ENCODE data around the gene THAP3. TPM values are rescaled to one million over a fixed set of nuclear protein-coding genes. Genes with fewer than 3 reads are reported as not detected.

Gene THAP3, protein sequence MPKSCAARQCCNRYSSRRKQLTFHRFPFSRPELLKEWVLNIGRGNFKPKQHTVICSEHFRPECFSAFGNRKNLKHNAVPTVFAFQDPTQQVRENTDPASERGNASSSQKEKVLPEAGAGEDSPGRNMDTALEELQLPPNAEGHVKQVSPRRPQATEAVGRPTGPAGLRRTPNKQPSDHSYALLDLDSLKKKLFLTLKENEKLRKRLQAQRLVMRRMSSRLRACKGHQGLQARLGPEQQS
- 10 to 100 TPM; 15.1 to 25.8 (median 16.3) TPM for polyA plus RNA-seq (ENCODE audit: insufficient read length in 4 of 4)

DNA sequence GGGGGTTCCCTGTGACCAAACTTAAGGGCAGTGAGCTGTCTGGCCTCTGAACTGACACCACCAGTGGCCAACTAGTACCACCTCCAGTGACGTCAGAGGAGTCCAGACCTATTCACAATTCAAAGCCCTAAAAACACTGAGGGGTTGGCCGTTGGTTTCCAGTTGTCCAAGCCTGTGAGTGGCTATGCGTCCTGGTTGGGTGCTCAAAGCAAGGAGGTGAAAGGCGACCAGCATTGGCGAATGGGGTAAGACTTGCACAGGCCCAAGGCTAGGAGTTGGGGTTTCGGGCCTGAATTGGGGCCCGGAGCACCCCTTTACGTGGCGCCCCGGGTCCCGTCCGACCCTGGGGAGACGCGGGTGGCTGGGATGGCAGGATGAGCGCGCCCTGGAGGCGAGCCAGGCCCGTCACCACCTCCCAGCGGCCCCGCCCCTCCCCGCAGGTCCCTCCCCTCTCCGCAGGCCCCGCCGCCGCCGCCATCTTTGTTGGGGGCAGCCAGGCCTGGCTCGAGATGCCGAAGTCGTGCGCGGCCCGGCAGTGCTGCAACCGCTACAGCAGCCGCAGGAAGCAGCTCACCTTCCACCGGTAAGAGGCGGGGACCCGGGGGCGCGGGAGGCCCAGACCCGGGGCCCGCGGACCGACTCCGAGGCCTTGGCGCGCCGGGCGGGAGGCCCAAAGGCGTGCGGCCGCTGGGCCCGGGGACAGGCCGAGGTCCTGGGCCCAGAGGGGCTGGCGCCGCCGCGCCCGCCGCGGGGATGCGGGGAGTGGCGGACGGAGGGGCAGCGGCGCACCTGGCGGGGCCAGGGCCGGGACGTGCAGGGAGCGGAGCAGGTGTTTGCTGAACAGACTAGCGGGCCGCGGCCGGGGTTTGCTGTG is at the start of gene THAP3:
THAP3 (plus strand) TSS at position 159 of the 874 bp plus-strand sequence; CDS start at position 510, 351 bp downstream.
- DNase-seq (ENCODE audit: low read depth in 4 of 4, low spot score in 3 of 4) = no peak

DNA sequence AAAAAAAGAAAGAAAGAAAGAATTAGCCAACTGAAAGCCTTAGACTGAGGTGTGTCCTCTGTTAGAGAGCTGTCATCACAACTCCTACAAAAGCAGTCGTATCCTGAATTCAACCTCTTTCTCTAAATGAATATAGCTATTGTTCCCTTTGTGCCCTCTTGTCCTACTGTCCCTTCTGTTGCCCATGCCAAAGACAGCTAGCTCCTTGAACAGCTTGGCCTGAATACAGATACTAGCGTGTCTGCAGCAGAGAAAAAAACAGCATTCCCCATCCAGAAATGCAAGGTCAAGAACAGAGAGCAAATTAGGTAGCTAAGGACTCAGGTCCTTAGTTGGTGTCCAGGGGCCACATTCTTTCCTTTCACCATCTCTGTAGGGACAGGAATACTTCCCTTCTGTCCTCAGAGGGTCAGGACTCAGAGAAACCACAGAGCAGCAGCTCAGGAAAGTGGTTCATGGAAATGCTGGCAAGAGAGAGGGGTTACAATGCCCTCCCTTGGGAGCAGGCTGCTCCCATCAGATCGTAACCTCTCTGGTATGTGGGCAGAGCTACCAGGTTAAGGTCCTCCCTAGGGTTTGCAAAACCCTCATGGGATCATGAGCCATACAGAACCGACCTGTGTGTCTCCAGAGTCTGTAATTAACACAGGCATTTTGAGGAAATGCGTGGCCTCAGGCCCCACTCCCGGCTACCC is 46.7 kb upstream of the THAP3 start:
- no peak for DNase-seq (ENCODE audit: low read depth in 4 of 4, low spot score in 3 of 4)

DNA sequence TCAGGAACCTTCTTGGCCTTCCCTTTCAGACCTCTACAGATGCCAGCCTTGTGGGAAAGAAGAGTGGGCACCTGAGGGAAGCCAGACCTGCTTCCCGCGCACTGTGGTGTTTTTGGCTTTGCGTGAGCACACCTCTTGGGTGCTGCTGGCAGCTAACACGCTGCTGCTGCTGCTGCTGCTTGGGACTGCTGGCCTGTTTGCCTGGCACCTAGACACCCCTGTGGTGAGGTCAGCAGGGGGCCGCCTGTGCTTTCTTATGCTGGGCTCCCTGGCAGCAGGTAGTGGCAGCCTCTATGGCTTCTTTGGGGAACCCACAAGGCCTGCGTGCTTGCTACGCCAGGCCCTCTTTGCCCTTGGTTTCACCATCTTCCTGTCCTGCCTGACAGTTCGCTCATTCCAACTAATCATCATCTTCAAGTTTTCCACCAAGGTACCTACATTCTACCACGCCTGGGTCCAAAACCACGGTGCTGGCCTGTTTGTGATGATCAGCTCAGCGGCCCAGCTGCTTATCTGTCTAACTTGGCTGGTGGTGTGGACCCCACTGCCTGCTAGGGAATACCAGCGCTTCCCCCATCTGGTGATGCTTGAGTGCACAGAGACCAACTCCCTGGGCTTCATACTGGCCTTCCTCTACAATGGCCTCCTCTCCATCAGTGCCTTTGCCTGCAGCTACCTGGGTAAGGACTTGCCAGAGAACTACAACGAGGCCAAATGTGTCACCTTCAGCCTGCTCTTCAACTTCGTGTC is 45.9 kb upstream of the THAP3 start:
- DNase-seq (ENCODE audit: low read depth in 4 of 4, low spot score in 3 of 4) = no peak

DNA sequence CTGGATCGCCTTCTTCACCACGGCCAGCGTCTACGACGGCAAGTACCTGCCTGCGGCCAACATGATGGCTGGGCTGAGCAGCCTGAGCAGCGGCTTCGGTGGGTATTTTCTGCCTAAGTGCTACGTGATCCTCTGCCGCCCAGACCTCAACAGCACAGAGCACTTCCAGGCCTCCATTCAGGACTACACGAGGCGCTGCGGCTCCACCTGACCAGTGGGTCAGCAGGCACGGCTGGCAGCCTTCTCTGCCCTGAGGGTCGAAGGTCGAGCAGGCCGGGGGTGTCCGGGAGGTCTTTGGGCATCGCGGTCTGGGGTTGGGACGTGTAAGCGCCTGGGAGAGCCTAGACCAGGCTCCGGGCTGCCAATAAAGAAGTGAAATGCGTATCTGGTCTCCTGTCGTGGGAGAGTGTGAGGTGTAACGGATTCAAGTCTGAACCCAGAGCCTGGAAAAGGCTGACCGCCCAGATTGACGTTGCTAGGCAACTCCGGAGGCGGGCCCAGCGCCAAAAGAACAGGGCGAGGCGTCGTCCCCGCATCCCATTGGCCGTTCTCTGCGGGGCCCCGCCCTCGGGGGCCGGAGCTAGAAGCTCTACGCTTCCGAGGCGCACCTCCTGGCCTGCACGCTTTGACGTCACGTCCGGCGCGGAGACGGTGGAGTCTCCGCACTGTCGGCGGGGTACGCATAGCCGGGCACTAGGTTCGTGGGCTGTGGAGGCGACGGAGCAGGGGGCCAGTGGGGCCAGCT is 45.1 kb upstream of the THAP3 start, which contains the start of gene ZBTB48:
ZBTB48 (plus strand) TSS at position 621 of the 745 bp plus-strand sequence. CDS start 616 bp downstream, outside the sequence.
- DNase-seq (ENCODE audit: low read depth in 4 of 4, low spot score in 3 of 4) = peak; percentile 96 to 98 (median 96)

DNA sequence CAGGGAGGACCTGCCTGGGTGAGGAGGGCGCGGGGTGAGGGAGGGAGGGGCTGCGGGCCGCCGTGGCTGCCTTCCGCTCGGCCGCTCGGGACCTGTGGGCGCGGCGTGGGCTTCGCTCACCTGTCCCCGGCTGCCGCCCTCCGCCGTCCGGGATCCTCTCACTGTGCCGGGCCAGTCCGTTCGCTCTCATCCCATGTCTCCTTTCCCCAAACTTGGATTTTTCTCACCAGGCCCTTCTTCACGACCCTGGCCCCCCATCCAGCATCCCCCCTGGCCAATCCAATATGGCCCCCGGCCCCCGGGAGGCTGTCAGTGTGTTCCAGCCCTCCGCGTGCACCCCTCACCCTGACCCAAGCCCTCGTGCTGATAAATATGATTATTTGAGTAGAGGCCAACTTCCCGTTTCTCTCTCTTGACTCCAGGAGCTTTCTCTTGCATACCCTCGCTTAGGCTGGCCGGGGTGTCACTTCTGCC is 44.5 kb upstream of the THAP3 start:
- no peak for DNase-seq (ENCODE audit: low read depth in 4 of 4, low spot score in 3 of 4)

DNA sequence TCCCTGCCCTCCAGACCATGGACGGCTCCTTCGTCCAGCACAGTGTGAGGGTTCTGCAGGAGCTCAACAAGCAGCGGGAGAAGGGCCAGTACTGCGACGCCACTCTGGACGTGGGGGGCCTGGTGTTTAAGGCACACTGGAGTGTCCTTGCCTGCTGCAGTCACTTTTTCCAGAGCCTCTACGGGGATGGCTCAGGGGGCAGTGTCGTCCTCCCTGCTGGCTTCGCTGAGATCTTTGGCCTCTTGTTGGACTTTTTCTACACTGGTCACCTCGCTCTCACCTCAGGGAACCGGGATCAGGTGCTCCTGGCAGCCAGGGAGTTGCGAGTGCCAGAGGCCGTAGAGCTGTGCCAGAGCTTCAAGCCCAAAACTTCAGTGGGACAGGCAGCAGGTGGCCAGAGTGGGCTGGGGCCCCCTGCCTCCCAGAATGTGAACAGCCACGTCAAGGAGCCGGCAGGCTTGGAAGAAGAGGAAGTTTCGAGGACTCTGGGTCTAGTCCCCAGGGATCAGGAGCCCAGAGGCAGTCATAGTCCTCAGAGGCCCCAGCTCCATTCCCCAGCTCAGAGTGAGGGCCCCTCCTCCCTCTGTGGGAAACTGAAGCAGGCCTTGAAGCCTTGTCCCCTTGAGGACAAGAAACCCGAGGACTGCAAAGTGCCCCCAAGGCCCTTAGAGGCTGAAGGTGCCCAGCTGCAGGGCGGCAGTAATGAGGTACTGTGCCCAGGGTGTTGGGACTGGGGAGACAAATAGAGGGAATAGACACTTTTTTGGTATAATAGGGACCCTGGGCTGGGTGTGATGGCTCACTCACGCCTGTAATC is 43.9 kb upstream of the THAP3 start:
- DNase-seq (ENCODE audit: low read depth in 4 of 4, low spot score in 3 of 4) = no peak

DNA sequence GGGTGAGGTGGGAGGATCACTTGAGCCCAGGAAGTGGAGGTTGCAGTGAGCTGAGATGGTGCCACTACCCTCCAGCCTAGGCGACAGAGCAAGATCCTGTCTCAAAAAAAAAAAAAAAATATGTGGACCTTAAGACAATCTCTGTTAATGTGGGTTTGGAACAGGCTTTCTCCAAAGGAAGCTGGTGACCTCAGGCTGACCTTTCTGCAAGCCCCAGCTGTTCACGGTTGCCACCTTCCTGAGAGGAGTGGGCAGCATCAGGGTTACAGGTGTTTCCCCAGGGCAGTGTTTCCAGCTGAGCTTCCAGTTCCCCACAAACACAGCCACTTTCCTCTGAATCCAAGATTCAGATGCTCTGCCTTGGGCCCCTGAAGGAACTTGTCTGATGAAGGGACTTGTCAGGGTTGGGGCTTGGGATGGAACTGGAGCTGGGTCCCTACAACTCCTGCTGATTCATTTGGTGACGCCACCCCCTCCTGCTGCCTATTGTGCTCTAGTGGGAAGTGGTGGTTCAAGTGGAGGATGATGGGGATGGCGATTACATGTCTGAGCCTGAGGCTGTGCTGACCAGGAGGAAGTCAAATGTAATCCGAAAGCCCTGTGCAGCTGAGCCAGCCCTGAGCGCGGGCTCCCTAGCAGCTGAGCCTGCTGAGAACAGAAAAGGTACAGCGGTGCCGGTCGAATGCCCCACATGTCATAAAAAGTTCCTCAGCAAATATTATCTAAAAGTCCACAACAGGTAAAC is 42.9 kb upstream of the THAP3 start:
- DNase-seq (ENCODE audit: low read depth in 4 of 4, low spot score in 3 of 4) = no peak

DNA sequence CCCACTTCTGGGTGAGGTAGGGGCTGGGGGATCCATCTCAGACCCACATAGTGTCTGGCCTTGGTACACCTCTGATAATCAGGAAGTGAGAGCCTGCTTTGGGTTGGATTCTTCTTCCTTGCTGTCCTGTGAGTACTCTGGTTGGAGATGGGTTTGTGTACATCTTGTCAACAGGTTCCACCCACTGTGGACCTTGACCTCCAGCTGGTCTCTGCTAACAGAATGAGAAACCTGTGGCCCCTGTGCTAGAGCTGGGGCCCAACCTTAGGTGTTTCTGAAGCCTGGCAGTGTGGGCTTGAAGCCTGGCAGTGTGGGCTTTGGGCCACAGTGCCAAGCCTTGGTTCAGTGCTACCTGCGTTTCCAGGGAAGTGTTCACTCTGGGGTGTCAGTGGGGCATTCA is 42.3 kb upstream of the THAP3 start:
- no peak for DNase-seq (ENCODE audit: low read depth in 4 of 4, low spot score in 3 of 4)

DNA sequence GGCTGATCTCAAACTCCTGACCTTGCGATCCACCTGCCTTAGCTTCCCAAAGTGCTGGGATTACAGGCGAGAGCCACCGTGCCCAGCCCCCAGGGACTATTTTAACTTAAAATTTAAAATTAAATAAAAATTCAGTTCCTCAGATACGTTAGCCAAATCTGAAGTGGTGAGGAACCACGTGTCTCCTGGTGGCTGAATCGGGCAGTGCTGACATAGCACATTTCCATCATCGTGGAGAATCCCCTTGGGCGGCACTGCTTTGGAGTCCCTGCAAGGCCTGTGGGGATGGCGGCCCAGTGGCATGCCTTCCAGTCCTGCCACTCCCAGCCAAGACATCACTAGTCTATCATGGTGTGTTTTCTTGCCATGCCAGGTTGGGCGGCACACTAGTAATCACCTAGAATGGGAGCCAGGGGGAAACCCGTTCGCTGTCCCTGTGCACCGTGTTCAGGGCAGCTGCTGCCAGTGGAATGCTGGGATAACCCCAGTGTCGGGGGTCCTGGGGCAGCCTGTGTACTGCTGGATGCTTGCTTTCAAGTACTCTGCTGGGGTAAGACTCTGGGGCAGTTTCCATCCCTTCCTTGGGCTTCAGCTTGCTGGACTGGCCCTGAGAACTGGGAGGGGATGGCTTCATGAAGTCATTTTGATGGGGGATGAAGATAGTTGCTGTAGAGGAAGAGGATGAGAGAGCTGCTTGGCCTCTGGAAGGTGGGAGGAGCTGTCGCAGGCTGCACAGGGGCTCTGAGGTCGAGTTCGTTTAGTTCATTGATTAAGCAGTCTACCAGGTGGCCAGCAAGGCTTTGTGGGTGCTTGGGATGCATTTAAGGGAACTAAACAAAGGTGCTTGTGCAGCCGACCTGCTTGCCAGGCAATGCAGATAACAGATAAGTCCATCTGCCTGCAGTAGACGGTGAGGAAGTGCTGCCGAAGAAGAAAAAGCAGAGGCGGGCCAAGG is 40.3 kb upstream of the THAP3 start:
- no peak for DNase-seq (ENCODE audit: low read depth in 4 of 4, low spot score in 3 of 4)

DNA sequence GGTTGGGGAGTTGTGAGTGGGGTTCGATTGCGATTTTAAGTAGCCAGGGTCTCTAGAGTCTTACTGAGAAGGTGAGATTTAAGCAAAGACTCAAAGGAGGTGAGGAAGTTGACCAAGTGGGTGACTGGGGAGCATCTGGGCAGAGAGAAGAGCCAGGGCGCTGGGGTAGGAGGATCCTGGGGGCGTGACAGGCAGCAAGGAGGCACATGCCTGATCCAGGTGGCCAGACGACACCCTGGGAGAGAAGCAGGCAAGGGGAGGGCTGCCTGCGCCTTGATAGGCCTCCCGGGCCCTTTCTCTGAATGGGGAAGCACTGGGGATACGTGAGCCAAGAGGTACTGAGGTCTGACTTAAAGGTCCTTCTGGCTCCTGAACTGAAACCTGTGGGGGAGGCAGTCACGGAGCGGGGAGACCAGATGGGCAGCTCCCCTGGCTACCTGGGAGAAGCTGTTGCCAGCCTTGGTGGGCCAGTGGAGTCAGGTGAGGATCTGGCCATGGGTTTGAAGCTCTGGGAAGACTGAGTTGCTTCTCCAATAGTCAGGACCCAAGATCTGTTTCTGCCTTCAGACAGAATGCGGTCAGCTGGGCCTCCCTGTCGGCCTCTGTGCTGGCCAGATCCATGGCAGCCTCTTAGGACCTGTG is 39.5 kb upstream of the THAP3 start:
- no peak for DNase-seq (ENCODE audit: low read depth in 4 of 4, low spot score in 3 of 4)

DNA sequence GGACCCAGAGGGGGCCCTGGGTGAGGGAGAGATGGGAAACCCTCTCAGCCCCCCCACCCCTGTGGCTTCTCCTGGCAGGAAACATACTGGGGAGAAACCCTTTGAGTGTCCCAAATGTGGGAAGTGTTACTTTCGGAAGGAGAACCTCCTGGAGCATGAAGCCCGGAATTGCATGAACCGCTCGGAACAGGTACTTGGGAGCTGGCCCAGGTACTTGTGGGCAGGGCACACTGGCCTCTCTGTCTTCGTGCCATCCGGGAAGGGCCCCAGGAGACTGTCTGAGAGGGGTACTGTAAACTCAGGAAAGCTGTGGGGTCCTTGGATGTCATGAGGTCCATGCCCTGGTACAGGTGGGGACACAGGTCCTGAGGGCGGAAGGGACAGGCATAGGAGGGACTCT is 38.8 kb upstream of the THAP3 start:
- DNase-seq (ENCODE audit: low read depth in 4 of 4, low spot score in 3 of 4) = no peak

DNA sequence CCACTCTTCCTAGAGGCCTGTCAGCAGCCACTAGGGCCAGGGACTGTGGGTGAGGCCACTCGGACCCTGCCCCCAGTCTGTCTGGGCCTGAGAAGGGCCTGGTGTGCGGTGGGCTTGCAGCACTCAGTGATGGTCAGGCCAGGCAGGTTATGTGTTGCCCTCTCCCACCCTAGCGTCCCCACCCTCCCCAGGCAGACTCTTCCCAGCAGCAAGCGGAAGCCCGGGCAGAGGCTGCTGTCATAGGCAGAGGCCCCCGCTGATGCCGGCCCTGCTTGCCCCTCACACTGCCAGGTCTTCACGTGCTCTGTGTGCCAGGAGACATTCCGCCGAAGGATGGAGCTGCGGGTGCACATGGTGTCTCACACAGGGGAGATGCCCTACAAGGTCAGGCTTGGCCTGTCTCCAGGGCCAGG is 38.3 kb upstream of the THAP3 start:
- no peak for DNase-seq (ENCODE audit: low read depth in 4 of 4, low spot score in 3 of 4)

DNA sequence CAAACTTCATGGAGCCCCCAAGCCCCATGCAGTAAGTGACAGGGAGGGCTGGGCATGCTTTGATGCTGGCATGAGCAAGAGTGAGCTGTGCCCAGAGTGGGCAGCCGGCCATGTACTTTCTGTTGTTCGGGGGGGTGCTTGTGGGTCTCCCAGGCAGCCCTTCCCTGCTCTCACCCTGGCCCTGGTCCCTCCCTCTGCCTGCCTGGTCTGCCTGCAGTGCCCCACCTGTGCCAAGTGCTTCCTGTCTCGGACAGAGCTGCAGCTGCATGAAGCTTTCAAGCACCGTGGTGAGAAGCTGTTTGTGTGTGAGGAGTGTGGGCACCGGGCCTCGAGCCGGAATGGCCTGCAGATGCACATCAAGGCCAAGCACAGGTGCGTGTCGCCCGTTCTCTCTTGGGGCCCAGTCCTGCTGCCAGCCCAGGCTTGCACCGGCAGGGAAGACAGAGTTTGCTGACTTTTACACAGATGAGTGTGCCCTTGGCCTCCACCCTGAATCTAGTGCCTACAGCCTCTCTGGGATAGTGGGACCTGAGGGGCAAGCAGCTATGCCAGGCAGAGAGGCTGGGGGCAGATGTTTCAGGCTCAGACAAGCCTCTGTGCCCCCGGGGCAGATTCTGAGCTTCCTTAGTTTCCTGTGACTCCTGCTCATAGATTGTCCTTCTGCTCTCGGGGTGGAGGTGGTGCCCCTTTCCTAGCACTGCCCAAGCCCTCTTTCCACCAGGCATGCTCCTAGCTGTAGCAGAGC is 37.2 kb upstream of the THAP3 start:
- DNase-seq (ENCODE audit: low read depth in 4 of 4, low spot score in 3 of 4) = no peak

DNA sequence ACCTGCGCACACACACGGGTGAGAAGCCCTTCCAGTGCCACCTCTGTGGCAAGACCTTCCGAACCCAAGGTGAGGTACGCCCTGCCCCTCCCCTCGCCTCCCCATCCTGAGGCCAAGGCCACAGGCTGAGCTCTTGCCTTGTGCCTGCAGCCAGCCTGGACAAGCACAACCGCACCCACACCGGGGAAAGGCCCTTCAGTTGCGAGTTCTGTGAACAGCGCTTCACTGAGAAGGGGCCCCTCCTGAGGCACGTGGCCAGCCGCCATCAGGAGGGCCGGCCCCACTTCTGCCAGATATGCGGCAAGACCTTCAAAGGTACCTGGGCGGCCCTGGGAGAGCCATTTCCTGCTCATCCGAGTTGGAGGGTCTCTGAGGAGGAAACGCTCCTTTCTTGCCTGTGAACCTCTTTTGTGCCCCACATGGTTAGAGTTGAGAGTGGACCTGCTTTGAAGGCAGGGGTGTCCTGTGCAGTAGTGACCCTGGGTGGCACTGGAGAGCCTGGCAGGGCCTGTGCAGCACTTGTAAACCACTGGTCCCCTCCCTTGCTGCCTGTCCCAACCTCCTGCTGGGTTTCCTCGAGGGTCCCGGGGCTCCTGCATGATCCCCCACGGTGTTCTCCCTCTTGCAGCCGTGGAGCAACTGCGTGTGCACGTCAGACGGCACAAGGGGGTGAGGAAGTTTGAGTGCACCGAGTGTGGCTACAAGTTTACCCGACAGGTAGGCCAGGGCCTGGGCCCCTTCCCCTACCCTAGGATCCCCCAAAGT is 36.4 kb upstream of the THAP3 start:
- DNase-seq (ENCODE audit: low read depth in 4 of 4, low spot score in 3 of 4) = no peak

DNA sequence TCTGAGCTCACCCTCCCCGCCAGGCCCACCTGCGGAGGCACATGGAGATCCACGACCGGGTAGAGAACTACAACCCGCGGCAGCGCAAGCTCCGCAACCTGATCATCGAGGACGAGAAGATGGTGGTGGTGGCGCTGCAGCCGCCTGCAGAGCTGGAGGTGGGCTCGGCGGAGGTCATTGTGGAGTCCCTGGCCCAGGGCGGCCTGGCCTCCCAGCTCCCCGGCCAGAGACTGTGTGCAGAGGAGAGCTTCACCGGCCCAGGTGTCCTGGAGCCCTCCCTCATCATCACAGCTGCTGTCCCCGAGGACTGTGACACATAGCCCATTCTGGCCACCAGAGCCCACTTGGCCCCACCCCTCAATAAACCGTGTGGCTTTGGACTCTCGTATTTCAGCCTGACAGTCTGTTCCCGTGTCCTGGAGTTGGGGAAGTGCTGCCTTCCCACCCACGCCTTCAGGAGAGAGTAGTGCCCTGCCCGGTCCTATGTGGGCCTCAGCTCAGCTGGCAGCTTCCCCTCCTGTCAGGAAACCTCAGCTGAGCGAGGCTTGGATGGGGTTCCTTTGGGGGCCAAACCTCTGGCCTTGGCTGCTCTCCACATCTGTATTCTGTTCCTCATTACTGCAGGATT is 35.7 kb upstream of the THAP3 start:
- no peak for DNase-seq (ENCODE audit: low read depth in 4 of 4, low spot score in 3 of 4)
